ENCODE data around the gene RNF227.
"Not testable (repeated sequence)": the region's sequence is repeated elsewhere in the genome, so short reads cannot be mapped to it uniquely, and the experiment has no call there.

GRCh38 chr17:7864384-7864783 lies 51.7 kb downstream of the RNF227 start:
- not testable (repeated sequence) for TF ChIP-seq CTCF, POLR2A, EP300 (IDR thresholded peaks at IDR 0.05)
